ENCODE measurements around the gene PHEX.

GRCh38 chrX:22012051-22012450 lies 20.1 kb upstream of the PHEX start:
- TF ChIP-seq, protein P1, sequence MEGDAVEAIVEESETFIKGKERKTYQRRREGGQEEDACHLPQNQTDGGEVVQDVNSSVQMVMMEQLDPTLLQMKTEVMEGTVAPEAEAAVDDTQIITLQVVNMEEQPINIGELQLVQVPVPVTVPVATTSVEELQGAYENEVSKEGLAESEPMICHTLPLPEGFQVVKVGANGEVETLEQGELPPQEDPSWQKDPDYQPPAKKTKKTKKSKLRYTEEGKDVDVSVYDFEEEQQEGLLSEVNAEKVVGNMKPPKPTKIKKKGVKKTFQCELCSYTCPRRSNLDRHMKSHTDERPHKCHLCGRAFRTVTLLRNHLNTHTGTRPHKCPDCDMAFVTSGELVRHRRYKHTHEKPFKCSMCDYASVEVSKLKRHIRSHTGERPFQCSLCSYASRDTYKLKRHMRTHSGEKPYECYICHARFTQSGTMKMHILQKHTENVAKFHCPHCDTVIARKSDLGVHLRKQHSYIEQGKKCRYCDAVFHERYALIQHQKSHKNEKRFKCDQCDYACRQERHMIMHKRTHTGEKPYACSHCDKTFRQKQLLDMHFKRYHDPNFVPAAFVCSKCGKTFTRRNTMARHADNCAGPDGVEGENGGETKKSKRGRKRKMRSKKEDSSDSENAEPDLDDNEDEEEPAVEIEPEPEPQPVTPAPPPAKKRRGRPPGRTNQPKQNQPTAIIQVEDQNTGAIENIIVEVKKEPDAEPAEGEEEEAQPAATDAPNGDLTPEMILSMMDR (IDR thresholded peaks at IDR 0.05) = no peak
- TF ChIP-seq NR2C2 (CRISPR knock-in tag; IDR thresholded peaks at IDR 0.05) (no peak), JAZF1 (CRISPR knock-in tag; IDR thresholded peaks at IDR 0.05) (no peak), ZNF263 (CRISPR knock-in tag; IDR thresholded peaks at IDR 0.05; ENCODE audit: low read depth) (no peak), FOXP4 (CRISPR knock-in tag; IDR thresholded peaks at IDR 0.05) (no peak), ZNF219 (CRISPR knock-in tag; IDR thresholded peaks at IDR 0.05; ENCODE audit: borderline replicate concordance) (no peak)
